Duodenal mucosa (tissue), 2 donors: ENCODE results near the gene LPIN3.

Experiments
- H3K27ac ChIP-seq: one replicate; pipeline ENCODE4 v1.7.0; 2013; ENCODE audit warnings: low read depth, low read length
- H3K27me3 ChIP-seq, 2 donors: one replicate each; pipeline ENCODE4 v1.7.0; 2013; ENCODE audit warnings: low read length in 2 of 2, control low read depth in 1 of 2; ENCODE audit not compliant: insufficient read depth in 2 of 2, control insufficient read depth in 1 of 2
- H3K36me3 ChIP-seq, 2 donors: one replicate each; pipeline ENCODE4 v1.7.0; 2013; ENCODE audit warnings: low read length in 2 of 2, control low read depth in 1 of 2; ENCODE audit not compliant: insufficient read depth in 2 of 2, control insufficient read depth in 1 of 2
- H3K4me1 ChIP-seq, 2 donors: one replicate each; pipeline ENCODE4 v1.7.0; 2013; ENCODE audit warnings: low read length in 2 of 2, control low read depth in 1 of 2; ENCODE audit not compliant: insufficient read depth in 2 of 2, control insufficient read depth in 1 of 2
- H3K4me3 ChIP-seq, 2 donors: one replicate each; pipeline ENCODE4 v1.7.0; 2013; ENCODE audit warnings: low read length in 2 of 2, low read depth in 1 of 2
- H3K9ac ChIP-seq, 2 donors: one replicate each; pipeline ENCODE4 v1.7.0; 2013; ENCODE audit warnings: low read length in 2 of 2, low read depth in 1 of 2
- H3K9me3 ChIP-seq, 2 donors: one replicate each; pipeline ENCODE4 v1.7.0; 2013; ENCODE audit warnings: low read length in 2 of 2, control low read depth in 1 of 2; ENCODE audit not compliant: control insufficient read depth in 1 of 2

LPIN3 gene

DNA sequence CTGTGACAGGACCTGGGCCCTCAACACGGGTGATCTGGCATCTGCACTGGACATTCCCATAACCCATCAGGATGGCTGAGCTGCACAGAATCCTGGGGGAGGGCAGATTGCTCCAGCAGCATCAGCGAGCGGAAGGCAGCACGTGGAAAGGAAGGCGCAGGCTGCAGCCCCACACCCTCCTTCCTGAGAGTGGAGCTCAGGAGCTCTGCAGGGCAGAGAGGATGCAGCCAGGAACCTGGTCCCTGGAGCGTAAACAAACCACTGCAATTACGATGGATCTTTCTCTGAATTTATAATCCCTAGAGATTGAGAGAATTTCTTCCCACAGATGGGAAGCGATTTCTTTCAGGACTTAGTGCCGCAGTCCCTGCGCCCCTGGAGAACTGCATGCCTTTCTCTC is 65.7 kb downstream of the LPIN3 start:
- Histone ChIP-seq H3K27ac (no peak overlapping the region), H3K4me1 (peaks cover 0 to 5% of the 10 kb centered on the region in 2 donors), H3K36me3 (peaks cover 36 to 72% of the 10 kb centered on the region in 2 donors)

DNA sequence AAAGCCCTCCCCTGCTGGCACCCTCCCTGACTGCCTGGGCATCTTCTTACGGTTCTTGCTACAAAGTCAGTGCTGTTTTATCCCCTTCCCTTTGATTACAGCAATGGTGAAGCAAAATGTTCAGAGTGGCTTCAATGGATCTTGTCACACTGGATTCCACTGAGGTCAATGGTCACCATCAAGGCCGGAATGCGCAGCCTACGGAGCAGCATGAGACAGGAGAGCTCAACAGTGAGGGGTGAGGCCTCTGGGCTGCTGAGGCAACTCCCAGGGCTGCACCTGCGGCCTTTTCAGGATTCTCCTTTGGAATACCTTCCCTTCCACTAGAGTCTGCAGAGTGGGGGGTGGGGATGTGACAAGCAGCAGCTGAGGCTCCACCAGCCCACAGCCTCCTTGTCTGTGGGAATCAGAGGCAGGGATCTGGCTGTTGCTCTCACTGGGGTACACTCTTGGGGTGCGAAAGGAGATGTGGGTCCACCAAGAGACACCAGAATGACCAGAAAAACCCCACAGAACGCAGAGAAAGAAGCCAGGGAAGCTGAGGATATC is 66.3 kb downstream of the LPIN3 start:
- H3K9ac ChIP-seq: no peak overlapping the region
- H3K4me3 ChIP-seq: no peak overlapping the region
- peaks cover 0 to 5% of the 10 kb centered on the region in 2 donors for H3K4me1 ChIP-seq
- H3K27me3 ChIP-seq: no peaks in the 10 kb centered on the region
- H3K9me3 ChIP-seq: no peaks in the 10 kb centered on the region
- H3K36me3 ChIP-seq: peaks cover 36 to 76% of the 10 kb centered on the region in 2 donors
- no peak overlapping the region for H3K27ac ChIP-seq

More for the DNA sequence above, 65.7 kb downstream of the LPIN3 start:
- H3K27me3 ChIP-seq: no peaks in the 10 kb centered on the region
- no peak overlapping the region for H3K9ac ChIP-seq
- no peak overlapping the region for H3K4me3 ChIP-seq
- no peaks in the 10 kb centered on the region for H3K9me3 ChIP-seq

GRCh38 chr20:41407607-41408006 is 67.0 kb downstream of the LPIN3 start:
- Histone ChIP-seq H3K27ac (no peak overlapping the region), H3K9ac (no peak overlapping the region), H3K4me1 (peaks cover 0 to 5% of the 10 kb centered on the region in 2 donors), H3K27me3 (no peaks in the 10 kb centered on the region), H3K9me3 (no peaks in the 10 kb centered on the region), H3K36me3 (peaks cover 36 to 82% of the 10 kb centered on the region in 2 donors), H3K4me3 (no peak overlapping the region)

- Histone ChIP-seq H3K9ac (no peak overlapping the region), H3K4me3 (no peak overlapping the region), H3K9me3 (no peaks in the 10 kb centered on the region), H3K4me1 (peaks cover 0 to 5% of the 10 kb centered on the region in 2 donors), H3K36me3 (peaks cover 38 to 86% of the 10 kb centered on the region in 2 donors), H3K27me3 (no peaks in the 10 kb centered on the region), H3K27ac (no peak overlapping the region)
Observed at GRCh38 chr20:41408156-41408794, 67.7 kb downstream of the LPIN3 start.

GRCh38 chr20:41408986-41409385 is 68.4 kb downstream of the LPIN3 start:
- H3K27me3 ChIP-seq: no peaks in the 10 kb centered on the region
- H3K4me1 ChIP-seq: peaks cover 0 to 5% of the 10 kb centered on the region in 2 donors
- no peak overlapping the region for H3K27ac ChIP-seq
- no peak overlapping the region for H3K4me3 ChIP-seq
- peaks cover 39 to 86% of the 10 kb centered on the region in 2 donors for H3K36me3 ChIP-seq
- no peaks in the 10 kb centered on the region for H3K9me3 ChIP-seq
- H3K9ac ChIP-seq: no peak overlapping the region
